Gastrocnemius medialis (tissue), 4 donors: ENCODE data around the gene FOXJ1.

Source experiments
- CTCF ChIP-seq, 5 experiments: fragments of 450-650 bp in 3 of 5; fragments of 200-600 bp in 2 of 5; sonication (generic) in 2 of 5; IDR thresholded peaks in 4 of 5; conservative IDR thresholded peaks in 1 of 5; 1 replicate in 4 of 5; 2 replicates in 1 of 5; pipeline ENCODE4 v1.5.1; 2016 to 2019; ENCODE audit warnings: antibody characterized with exemption in 5 of 5, mild to moderate bottlenecking in 3 of 5, moderate library complexity in 3 of 5
- POLR2A ChIP-seq, 2 donors: fragments of 450-650 bp; IDR thresholded peaks; one replicate each; pipeline ENCODE4 v1.6.1; 2017; ENCODE audit warnings: antibody characterized with exemption in 2 of 2, mild to moderate bottlenecking in 2 of 2, moderate library complexity in 2 of 2

DNA sequence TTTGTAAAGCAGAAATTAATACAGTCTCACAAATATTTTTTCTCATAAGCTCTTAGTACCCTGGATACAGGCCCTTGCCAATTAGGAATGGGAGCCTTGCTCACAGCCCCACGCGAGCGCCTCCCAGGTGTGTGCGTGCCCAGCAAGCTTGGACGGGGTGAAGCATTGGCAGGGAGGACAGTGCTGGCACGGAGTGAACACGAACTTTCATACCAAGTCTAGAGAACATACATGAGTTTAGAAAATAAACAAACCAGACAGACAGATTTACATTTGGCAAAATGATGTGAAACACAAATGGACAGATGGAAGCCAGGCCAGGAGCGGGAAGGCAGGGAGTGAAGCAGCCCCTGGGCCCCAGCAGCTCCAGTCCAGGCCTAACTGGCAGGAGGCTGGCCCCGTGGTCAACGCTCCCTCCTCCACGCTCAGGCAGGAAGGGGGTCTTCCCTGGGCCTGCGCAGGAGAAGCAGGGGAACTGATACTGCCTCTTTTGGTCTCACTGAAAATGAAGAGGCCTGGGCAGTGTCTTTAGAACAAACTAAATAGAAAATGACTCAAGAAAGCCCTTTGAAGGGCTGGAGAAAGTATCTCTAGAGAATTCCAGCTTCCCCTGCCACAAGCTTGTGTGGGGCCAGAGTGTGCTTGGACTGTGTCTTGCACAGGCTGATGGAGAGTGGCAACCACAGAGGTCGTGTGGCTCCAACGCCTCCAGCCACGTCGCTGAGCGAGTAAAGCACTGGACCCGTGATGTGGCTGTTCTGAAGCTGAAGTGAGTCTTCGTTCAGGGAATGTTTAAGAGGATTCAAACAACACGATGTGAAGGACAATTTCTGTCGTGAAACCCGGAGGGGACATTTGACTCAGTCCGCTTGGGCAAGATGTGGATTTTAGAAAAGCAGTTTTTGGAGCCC is 9.9 kb upstream of the FOXJ1 start:
- TF ChIP-seq CTCF (IDR thresholded peaks at IDR 0.05 in 4 of 5, conservative IDR thresholded peaks at IDR 0.05 in 1 of 5) (no peak), POLR2A (IDR thresholded peaks at IDR 0.05) (no peak)
